Measurements from ENCODE around the gene TEKT4. TPM values are rescaled to one million over a fixed set of nuclear protein-coding genes. Genes with fewer than 3 reads are reported as not detected.

Gene TEKT4
- total and polyA plus RNA-seq, 2 donors (not counting 3 experiments of a cell fraction or from before 2014, with no cell fraction given): not detected

DNA sequence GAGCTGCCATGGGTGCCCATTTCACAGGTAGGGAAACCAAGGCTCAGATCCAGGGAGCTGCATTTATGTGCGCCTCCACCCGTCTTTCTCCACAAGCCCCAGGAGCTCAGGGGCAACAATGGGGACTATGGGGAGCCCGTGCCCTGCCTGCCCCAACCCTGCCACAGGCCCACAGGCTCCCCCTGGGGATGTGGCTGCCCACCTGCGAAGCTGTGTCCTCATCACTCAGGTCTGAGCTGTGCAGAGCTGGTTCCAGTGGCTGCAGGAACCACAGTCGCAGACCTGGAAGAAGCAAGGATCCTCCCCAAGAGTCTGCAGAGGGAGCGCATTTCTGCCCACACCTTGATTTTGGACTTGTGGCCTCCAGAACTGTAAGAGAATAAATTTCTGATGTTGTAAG lies 9.8 kb downstream of the TEKT4 start:
- BruUV-seq (replicated peaks): no TSS peak
- FAIRE-seq: no peak
- no peaks in the 10 kb centered on the region for H4K20me1 ChIP-seq (replicated peaks; ENCODE audit: control insufficient read depth, extremely low read depth, insufficient read depth, low read length)

More for the DNA sequence above, 9.8 kb downstream of the TEKT4 start:
- Histone ChIP-seq H3K9me1 (replicated peaks; ENCODE audit: control insufficient read depth, extremely low read depth, insufficient read depth, low read length) (no peaks in the 10 kb centered on the region), H3K9me3 (replicated peaks; ENCODE audit: control insufficient read depth, insufficient read depth, low read length) (no peaks in the 10 kb centered on the region), H3K9ac (replicated peaks; ENCODE audit: extremely low read depth, insufficient read depth, low read length) (no peak overlapping the region), H2AFZ (ENCODE audit: low read depth, low read length) (no peak overlapping the region), H3K4me1 (ENCODE audit: control insufficient read depth, extremely low read depth, insufficient read depth, low read length) (no peaks in the 10 kb centered on the region), H3K4me3 (replicated peaks in 1 of 3; ENCODE audit: insufficient read depth in 1 of 3, low read depth in 1 of 3, low read length in 3 of 3) (no peak overlapping the region), H3K27ac (ENCODE audit: insufficient read depth, low read depth, low read length) (no peak overlapping the region), H3K27me3 (ENCODE audit: control insufficient read depth in 2 of 2, insufficient read depth in 2 of 2, low read length in 2 of 2) (no peaks in the 10 kb centered on the region), H3K4me2 (ENCODE audit: insufficient read depth, low read length) (no peak overlapping the region), H3K79me2 (ENCODE audit: control insufficient read depth, insufficient read depth, low read length) (no peaks in the 10 kb centered on the region), H3K36me3 (ENCODE audit: control insufficient read depth in 2 of 2, extremely low read depth in 1 of 2, insufficient read depth in 2 of 2, low read length in 2 of 2) (no peaks in the 10 kb centered on the region)
- dilution Hi-C loops (cut with MboI; ENCODE audit: extremely low pct_ligation_motif_present, low sequenced_read_pairs) (no loop called here), intact Hi-C loops (cut with micrococcal nuclease) (no loop called here)
- POLR2A ChIA-PET: no interaction called here
- TF ChIP-seq MYC (IDR thresholded peaks at IDR 0.05; ENCODE audit: low read depth, low read length) (no peak), JUN (IDR thresholded peaks at IDR 0.05; ENCODE audit: borderline replicate concordance, insufficient read depth, insufficient read length, low read depth) (no peak), FOS (IDR thresholded peaks at IDR 0.05; ENCODE audit: borderline replicate concordance, insufficient read depth, low read length) (no peak), POLR2AphosphoS5 (IDR thresholded peaks at IDR 0.05; ENCODE audit: insufficient read depth, low read depth, low read length) (no peak), GATA2 (IDR thresholded peaks at IDR 0.05; ENCODE audit: insufficient read depth, insufficient read length, low read depth, low read length) (no peak), EZH2 (IDR thresholded peaks at IDR 0.05; ENCODE audit: borderline replicate concordance, low read depth, low read length, severe bottlenecking) (no peak), POLR2A (IDR thresholded peaks at IDR 0.05; ENCODE audit: low read depth, low read length) (no peak)
- TF ChIP-seq, protein P1, sequence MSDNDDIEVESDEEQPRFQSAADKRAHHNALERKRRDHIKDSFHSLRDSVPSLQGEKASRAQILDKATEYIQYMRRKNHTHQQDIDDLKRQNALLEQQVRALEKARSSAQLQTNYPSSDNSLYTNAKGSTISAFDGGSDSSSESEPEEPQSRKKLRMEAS (IDR thresholded peaks at IDR 0.05; ENCODE audit: insufficient read depth, insufficient read length): no peak
- TF ChIP-seq, protein P2, sequence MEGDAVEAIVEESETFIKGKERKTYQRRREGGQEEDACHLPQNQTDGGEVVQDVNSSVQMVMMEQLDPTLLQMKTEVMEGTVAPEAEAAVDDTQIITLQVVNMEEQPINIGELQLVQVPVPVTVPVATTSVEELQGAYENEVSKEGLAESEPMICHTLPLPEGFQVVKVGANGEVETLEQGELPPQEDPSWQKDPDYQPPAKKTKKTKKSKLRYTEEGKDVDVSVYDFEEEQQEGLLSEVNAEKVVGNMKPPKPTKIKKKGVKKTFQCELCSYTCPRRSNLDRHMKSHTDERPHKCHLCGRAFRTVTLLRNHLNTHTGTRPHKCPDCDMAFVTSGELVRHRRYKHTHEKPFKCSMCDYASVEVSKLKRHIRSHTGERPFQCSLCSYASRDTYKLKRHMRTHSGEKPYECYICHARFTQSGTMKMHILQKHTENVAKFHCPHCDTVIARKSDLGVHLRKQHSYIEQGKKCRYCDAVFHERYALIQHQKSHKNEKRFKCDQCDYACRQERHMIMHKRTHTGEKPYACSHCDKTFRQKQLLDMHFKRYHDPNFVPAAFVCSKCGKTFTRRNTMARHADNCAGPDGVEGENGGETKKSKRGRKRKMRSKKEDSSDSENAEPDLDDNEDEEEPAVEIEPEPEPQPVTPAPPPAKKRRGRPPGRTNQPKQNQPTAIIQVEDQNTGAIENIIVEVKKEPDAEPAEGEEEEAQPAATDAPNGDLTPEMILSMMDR (IDR thresholded peaks at IDR 0.05; ENCODE audit: extremely low read depth in 1 of 2, insufficient read depth in 1 of 2, low read depth in 1 of 2, low read length in 2 of 2): no peak
- no peak for DNase-seq (ENCODE audit: low read depth, low spot score)
- CTCF ChIA-PET: no interaction called here

All from endothelial cell of umbilical vein (primary cell).